DND-41 (cell line): ENCODE measurements around the gene TRIM4.

Experiments
- CTCF ChIP-seq: IDR thresholded peaks from 2 replicates; pipeline ENCODE4 v1.5.1; 2012; ENCODE audit warnings: borderline replicate concordance, low read length, moderate library complexity, mild to moderate bottlenecking; ENCODE audit not compliant: poor library complexity, severe bottlenecking; ENCODE audit errors: extremely low read depth
- EZH2 ChIP-seq: IDR thresholded peaks from 3 replicates; pipeline ENCODE4 v1.6.1; 2012; ENCODE audit warnings: borderline replicate concordance, low read depth, mild to moderate bottlenecking, moderate library complexity, low read length, inconsistent platforms; ENCODE audit not compliant: severe bottlenecking

- TF ChIP-seq CTCF, result no peak
- no peak for TF ChIP-seq EZH2
Observed at GRCh38 chr7:99927536-99927935, 8.2 kb upstream of the TRIM4 start.
